CD4-positive, alpha-beta memory T cell (primary cell): ENCODE measurements around the gene ESM1. TPM values are rescaled to one million over a fixed set of nuclear protein-coding genes. Genes with fewer than 3 reads are reported as not detected.

Source experiments
- CTCF ChIA-PET: fragments of 350-600 bp; sonication (Branson Sonifier 250); formaldehyde crosslinking; loops from one replicate; lab custom pipeline; 2021; ENCODE audit warnings: inconsistent platforms; ENCODE audit not compliant: partially characterized antibody; lab: Charles Lee
- POLR2A ChIA-PET: fragments of 350-600 bp; sonication (Branson Sonifier 250); formaldehyde crosslinking; loops from one replicate; lab custom pipeline; 2021; ENCODE audit not compliant: partially characterized antibody; lab: Charles Lee
- DNase-seq, 5 donors: peaks; one replicate each; pipeline versions ENCODE4 v3.0.0 to v3.0.0-alpha.2; 2020 to 2022; ENCODE audit warnings: mixed read lengths in 1 of 5
- H3K27ac ChIP-seq: one replicate; pipeline ENCODE4 v1.7.0; 2013; ENCODE audit warnings: low read depth, low read length
- H3K27me3 ChIP-seq: 2 replicates; pipeline ENCODE4 v1.7.0; 2013; ENCODE audit warnings: mild to moderate bottlenecking, low read length, moderate library complexity; ENCODE audit not compliant: insufficient read depth
- H3K36me3 ChIP-seq: 2 replicates; pipeline ENCODE4 v1.7.0; 2013; ENCODE audit warnings: mild to moderate bottlenecking, low read length, moderate library complexity; ENCODE audit not compliant: insufficient read depth
- H3K4me1 ChIP-seq: 2 replicates; pipeline ENCODE4 v1.7.0; 2013; ENCODE audit warnings: mild to moderate bottlenecking, low read length, moderate library complexity; ENCODE audit not compliant: insufficient read depth
- H3K4me3 ChIP-seq, 2 donors: one replicate each; pipeline ENCODE4 v1.7.0; 2013; ENCODE audit warnings: low read length in 2 of 2, mild to moderate bottlenecking in 1 of 2
- H3K9me3 ChIP-seq, 2 donors: one replicate each; pipeline ENCODE4 v1.7.0; 2013; ENCODE audit warnings: low read length in 2 of 2, control low read depth in 1 of 2; ENCODE audit not compliant: control insufficient read depth in 1 of 2
- H3K27ac Mint-ChIP-seq, 7 donors: one replicate each; pipeline ENCODE4 v1.8.0; 2020 to 2021; ENCODE audit warnings: mixed read lengths in 7 of 7, mild to moderate bottlenecking in 6 of 7, inconsistent platforms in 3 of 7, moderate library complexity in 3 of 7
- H3K27me3 Mint-ChIP-seq, 2 donors: one replicate each; pipeline ENCODE4 v1.8.0; 2020 to 2021; ENCODE audit warnings: mixed read lengths in 2 of 2
- H3K36me3 Mint-ChIP-seq, 2 donors: one replicate each; pipeline ENCODE4 v1.8.0; 2020 to 2021; ENCODE audit warnings: mixed read lengths in 2 of 2, inconsistent platforms in 1 of 2, mild to moderate bottlenecking in 1 of 2
- H3K4me1 Mint-ChIP-seq, 4 donors: one replicate each; pipeline ENCODE4 v1.8.0; 2020 to 2021; ENCODE audit warnings: mixed read lengths in 4 of 4, mild to moderate bottlenecking in 1 of 4
- H3K4me3 Mint-ChIP-seq, 8 donors: one replicate each; pipeline ENCODE4 v1.8.0; 2020 to 2021; ENCODE audit warnings: mixed read lengths in 8 of 8, mild to moderate bottlenecking in 7 of 8, moderate library complexity in 6 of 8, inconsistent platforms in 3 of 8
- H3K9me3 Mint-ChIP-seq, 8 donors: one replicate each; pipeline ENCODE4 v1.8.0; 2020 to 2021; ENCODE audit warnings: mixed read lengths in 8 of 8, mild to moderate bottlenecking in 5 of 8, inconsistent platforms in 3 of 8, moderate library complexity in 1 of 8
- intact Hi-C: fragments of 100-400 bp; cut with micrococcal nuclease; formaldehyde crosslinking; loops from one replicate; pipeline ENCODE4 v1.15.1; 2023
- polyA plus RNA-seq, 2 donors: library from polyadenylated mRNA; unstranded; fragments of 300-500 nt; fragmentation: Illumina TruSeq; gene quantifications; one replicate each; pipeline ENCODE4 v1.2.3, GENCODE V29; 2021
- total RNA-seq, 2 experiments: library from RNA; stranded (reverse); gene quantifications; one replicate each; pipeline ENCODE4 v1.2.3, GENCODE V29; 2021

ESM1 gene
- total and polyA plus RNA-seq, 4 experiments from 2014 or later, result 0.99 to 1.5 (median 1.1) TPM

GRCh38 chr5:54990841-54991258 is 5.5 kb upstream of the ESM1 start:
- Histone ChIP-seq H3K4me3 (no peak overlapping the region), H3K4me1 (peaks cover 49% of the 10 kb centered on the region), H3K27ac (no peak overlapping the region), H3K36me3 (no peaks in the 10 kb centered on the region), H3K27me3 (no peaks in the 10 kb centered on the region), H3K9me3 (no peaks in the 10 kb centered on the region)
- Mint-ChIP-seq H3K9me3 (no peaks in the 10 kb centered on the region), H3K4me3 (peak overlapping the region in 2 of 8 donors; percentile 7 to 52), H3K36me3 (no peaks in the 10 kb centered on the region), H3K4me1 (peaks cover 32 to 75% (median 50%) of the 10 kb centered on the region in 4 donors), H3K27me3 (no peaks in the 10 kb centered on the region), H3K27ac (no peak overlapping the region)
- ChIA-PET POLR2A (interaction anchor here (3.3 kb wide), 1 partner anchor 34 kb away, joined by 10 read pairs; no protein-coding TSS in a partner anchor), CTCF (interaction anchor here (0.7 to 1.2 kb wide), 2 partner anchors 11 to 46 kb away, joined by 3 to 4 read pairs; no protein-coding TSS in a partner anchor)
- no peak for DNase-seq
- intact Hi-C loops, result no loop called here

GRCh38 chr5:54988817-54989216 is 3.4 kb upstream of the ESM1 start:
- H3K4me3 Mint-ChIP-seq, result peak overlapping the region in 7 of 8 donors; percentile 10 to 79 (median 61)
- DNase-seq, result peak in 4 of 5 donors; percentile 22 to 38 (median 24)
- ChIA-PET CTCF (interaction anchor here (0.7 to 1.9 kb wide), 5 partner anchors 33 to 158 kb away, joined by 3 to 8 read pairs (median 3); no protein-coding TSS in a partner anchor), POLR2A (interaction anchor here (0.6 to 3.3 kb wide), 10 partner anchors 10 to 175 kb away, joined by 3 to 11 read pairs (median 4); no protein-coding TSS in a partner anchor)
- Histone ChIP-seq H3K27me3 (no peaks in the 10 kb centered on the region), H3K4me1 (peaks cover 43% of the 10 kb centered on the region), H3K9me3 (no peaks in the 10 kb centered on the region), H3K27ac (no peak overlapping the region), H3K36me3 (no peaks in the 10 kb centered on the region), H3K4me3 (peak overlapping the region in 1 of 2 donors; percentile 13)
- no peaks in the 10 kb centered on the region for H3K27me3 Mint-ChIP-seq
- peak overlapping the region; percentile 23 to 77 (median 49) for H3K27ac Mint-ChIP-seq
- H3K36me3 Mint-ChIP-seq, result no peaks in the 10 kb centered on the region
- H3K9me3 Mint-ChIP-seq, result no peaks in the 10 kb centered on the region
- peaks cover 35 to 79% (median 52%) of the 10 kb centered on the region in 4 donors for H3K4me1 Mint-ChIP-seq
- intact Hi-C loops, result loop anchor here (5.0 kb wide), 1 partner anchor 38 kb away; no protein-coding TSS in a partner anchor

GRCh38 chr5:54988218-54988617 is 2.8 kb upstream of the ESM1 start:
- H3K36me3 Mint-ChIP-seq, result no peaks in the 10 kb centered on the region
- POLR2A ChIA-PET, result interaction anchor here (0.6 to 3.3 kb wide), 11 partner anchors 11 to 176 kb away, joined by 3 to 11 read pairs (median 4); no protein-coding TSS in a partner anchor
- peaks cover 38 to 80% (median 54%) of the 10 kb centered on the region in 4 donors for H3K4me1 Mint-ChIP-seq
- Histone ChIP-seq H3K36me3 (no peaks in the 10 kb centered on the region), H3K27ac (no peak overlapping the region), H3K9me3 (no peaks in the 10 kb centered on the region), H3K27me3 (no peaks in the 10 kb centered on the region), H3K4me3 (no peak overlapping the region), H3K4me1 (peaks cover 43% of the 10 kb centered on the region)
- DNase-seq, result no peak
- H3K27me3 Mint-ChIP-seq, result no peaks in the 10 kb centered on the region
- CTCF ChIA-PET, result interaction anchor here (0.6 to 1.9 kb wide), 5 partner anchors 29 to 158 kb away, joined by 3 to 8 read pairs (median 3); no protein-coding TSS in a partner anchor
- H3K27ac Mint-ChIP-seq, result no peak overlapping the region
- intact Hi-C loops, result loop anchor here (5.0 kb wide), 1 partner anchor 39 kb away; no protein-coding TSS in a partner anchor
- no peaks in the 10 kb centered on the region for H3K9me3 Mint-ChIP-seq
- peak overlapping the region in 5 of 8 donors; percentile 33 to 79 (median 61) for H3K4me3 Mint-ChIP-seq

- no peaks in the 10 kb centered on the region for H3K36me3 Mint-ChIP-seq
- no peak overlapping the region for H3K27ac ChIP-seq
- peak overlapping the region in 1 of 7 donors; percentile 49 for H3K27ac Mint-ChIP-seq
- H3K4me1 Mint-ChIP-seq, result peaks cover 40 to 80% (median 57%) of the 10 kb centered on the region in 4 donors
- ChIA-PET POLR2A (interaction anchor here (0.9 to 1.4 kb wide), 3 partner anchors 9 to 51 kb away, joined by 3 to 4 read pairs (median 3); no protein-coding TSS in a partner anchor), CTCF (interaction anchor here (0.9 to 1.9 kb wide), 4 partner anchors 9 to 52 kb away, joined by 5 to 6 read pairs (median 5); no protein-coding TSS in a partner anchor)
- no peaks in the 10 kb centered on the region for H3K36me3 ChIP-seq
- H3K9me3 ChIP-seq, result no peaks in the 10 kb centered on the region
- H3K4me3 Mint-ChIP-seq, result peak overlapping the region in 1 of 8 donors; percentile 62
- no peaks in the 10 kb centered on the region for H3K27me3 Mint-ChIP-seq
- H3K27me3 ChIP-seq, result no peaks in the 10 kb centered on the region
- DNase-seq, result no peak
- H3K4me1 ChIP-seq, result peaks cover 43% of the 10 kb centered on the region
- intact Hi-C loops, result loop anchor here (5.0 kb wide), 1 partner anchor 41 kb away; no protein-coding TSS in a partner anchor
- no peaks in the 10 kb centered on the region for H3K9me3 Mint-ChIP-seq
- H3K4me3 ChIP-seq, result no peak overlapping the region
Observed at GRCh38 chr5:54986269-54986654, 869 bp upstream of the ESM1 start.

GRCh38 chr5:54981928-54982327 is 3.5 kb downstream of the ESM1 start:
- no peaks in the 10 kb centered on the region for H3K9me3 ChIP-seq
- ChIA-PET CTCF (interaction anchor here (1.0 to 1.9 kb wide), 3 partner anchors 12 to 123 kb away, joined by 3 to 9 read pairs (median 4); no protein-coding TSS in a partner anchor), POLR2A (interaction anchor here (0.6 kb wide), 1 partner anchor 55 kb away, joined by 3 read pairs; no protein-coding TSS in a partner anchor)
- no peak for DNase-seq
- H3K4me1 ChIP-seq, result peaks cover 13% of the 10 kb centered on the region
- H3K27me3 Mint-ChIP-seq, result peaks cover 0 to 3% of the 10 kb centered on the region in 2 donors
- no peak overlapping the region for H3K27ac Mint-ChIP-seq
- no peaks in the 10 kb centered on the region for H3K36me3 ChIP-seq
- no peak overlapping the region for H3K4me3 ChIP-seq
- no peak overlapping the region for H3K27ac ChIP-seq
- H3K9me3 Mint-ChIP-seq, result no peaks in the 10 kb centered on the region
- peaks cover 19 to 53% (median 30%) of the 10 kb centered on the region in 4 donors for H3K4me1 Mint-ChIP-seq
- no peaks in the 10 kb centered on the region for H3K36me3 Mint-ChIP-seq
- H3K27me3 ChIP-seq, result no peaks in the 10 kb centered on the region
- H3K4me3 Mint-ChIP-seq, result no peak overlapping the region
- intact Hi-C loops, result no loop called here

- peaks cover 0 to 1% (median 0%) of the 10 kb centered on the region in 8 donors for H3K9me3 Mint-ChIP-seq
- no peak overlapping the region for H3K27ac Mint-ChIP-seq
- intact Hi-C loops, result no loop called here
- no peak overlapping the region for H3K4me3 ChIP-seq
- H3K36me3 Mint-ChIP-seq, result no peaks in the 10 kb centered on the region
- H3K27ac ChIP-seq, result no peak overlapping the region
- ChIA-PET CTCF (interaction anchor here (0.8 to 1.0 kb wide), 3 partner anchors 32 to 171 kb away, joined by 3 to 5 read pairs (median 3); no protein-coding TSS in a partner anchor), POLR2A (no interaction called here)
- H3K27me3 Mint-ChIP-seq, result peaks cover 0 to 3% of the 10 kb centered on the region in 2 donors
- H3K36me3 ChIP-seq, result no peaks in the 10 kb centered on the region
- H3K9me3 ChIP-seq, result no peaks in the 10 kb centered on the region
- no peak overlapping the region for H3K4me3 Mint-ChIP-seq
- H3K27me3 ChIP-seq, result no peaks in the 10 kb centered on the region
- no peak for DNase-seq
- peaks cover 5 to 14% (median 12%) of the 10 kb centered on the region in 4 donors for H3K4me1 Mint-ChIP-seq
- peaks cover 9% of the 10 kb centered on the region for H3K4me1 ChIP-seq
Observed at GRCh38 chr5:54975701-54976100, 9.7 kb downstream of the ESM1 start.
